Karpas-422 (cell line): ENCODE results near the gene TNFRSF8. TPM values are rescaled to one million over a fixed set of nuclear protein-coding genes. Genes with fewer than 3 reads are reported as not detected.

ENCODE experiments used
- DNase-seq: peaks from one replicate; pipeline ENCODE4 v3.0.0-alpha.2; 2015
- H2AFZ ChIP-seq: fragments of 200-600 bp; sonication (generic); 2 replicates; pipeline ENCODE4 v1.6.1; 2014; ENCODE audit warnings: antibody characterized with exemption, low read length, mixed read lengths
- H3K27ac ChIP-seq: fragments of 200-600 bp; sonication (generic); 2 replicates; pipeline ENCODE4 v1.5.1; 2014; ENCODE audit warnings: mild to moderate bottlenecking, low read length, moderate library complexity
- H3K27me3 ChIP-seq: fragments of 200-600 bp; sonication (generic); 2 replicates; pipeline ENCODE4 v1.6.1; 2014; ENCODE audit warnings: low read length, mixed read lengths
- H3K36me3 ChIP-seq: fragments of 200-600 bp; sonication (generic); 2 replicates; pipeline ENCODE4 v1.6.1; 2014; ENCODE audit warnings: low read length, mixed read lengths; ENCODE audit not compliant: insufficient read depth
- H3K4me1 ChIP-seq: fragments of 200-600 bp; sonication (generic); 2 replicates; pipeline ENCODE4 v1.6.1; 2014; ENCODE audit warnings: mild to moderate bottlenecking, low read length, mixed read lengths
- H3K4me2 ChIP-seq: fragments of 200-600 bp; sonication (generic); 2 replicates; pipeline ENCODE4 v1.6.1; 2014; ENCODE audit warnings: low read length, low read depth, mild to moderate bottlenecking; ENCODE audit not compliant: poor library complexity, severe bottlenecking
- H3K4me3 ChIP-seq: fragments of 200-600 bp; sonication (generic); 2 replicates; pipeline ENCODE4 v1.5.1; 2014; ENCODE audit warnings: mild to moderate bottlenecking, antibody characterized with exemption, low read length, mixed read lengths
- H3K79me2 ChIP-seq: fragments of 200-600 bp; sonication (generic); 2 replicates; pipeline ENCODE4 v1.6.1; 2014; ENCODE audit warnings: mild to moderate bottlenecking, low read length, mixed read lengths
- H3K9ac ChIP-seq: fragments of 200-600 bp; sonication (generic); 2 replicates; pipeline ENCODE4 v1.6.0; 2014; ENCODE audit warnings: low read length
- H3K9me2 ChIP-seq: fragments of 200-600 bp; sonication (generic), shearing (Covaris generic); replicated peaks from 2 replicates; pipeline ENCODE4 v1.6.0; 2014; ENCODE audit warnings: mild to moderate bottlenecking, low read length, moderate library complexity; ENCODE audit not compliant: insufficient read depth
- H3K9me3 ChIP-seq: fragments of 300-700, 200-600 bp; sonication (generic); 2 replicates; pipeline ENCODE4 v1.6.1; 2014; ENCODE audit warnings: low read length, mixed read lengths
- H4K20me1 ChIP-seq: fragments of 200-600 bp; sonication (generic); 2 replicates; pipeline ENCODE4 v1.6.1; 2014; ENCODE audit warnings: mild to moderate bottlenecking, antibody characterized with exemption, low read length, low read depth; ENCODE audit not compliant: insufficient read depth
- total RNA-seq: library from RNA; depleted of rRNA; stranded (reverse); fragments of >200 nt; shearing (Covaris generic); gene quantifications from 2 replicates; pipeline ENCODE4 v1.2.3, GENCODE V29; 2014; ENCODE audit warnings: low replicate concordance

Gene TNFRSF8
- total RNA-seq, 1 experiment from 2014 or later: not detected

DNA sequence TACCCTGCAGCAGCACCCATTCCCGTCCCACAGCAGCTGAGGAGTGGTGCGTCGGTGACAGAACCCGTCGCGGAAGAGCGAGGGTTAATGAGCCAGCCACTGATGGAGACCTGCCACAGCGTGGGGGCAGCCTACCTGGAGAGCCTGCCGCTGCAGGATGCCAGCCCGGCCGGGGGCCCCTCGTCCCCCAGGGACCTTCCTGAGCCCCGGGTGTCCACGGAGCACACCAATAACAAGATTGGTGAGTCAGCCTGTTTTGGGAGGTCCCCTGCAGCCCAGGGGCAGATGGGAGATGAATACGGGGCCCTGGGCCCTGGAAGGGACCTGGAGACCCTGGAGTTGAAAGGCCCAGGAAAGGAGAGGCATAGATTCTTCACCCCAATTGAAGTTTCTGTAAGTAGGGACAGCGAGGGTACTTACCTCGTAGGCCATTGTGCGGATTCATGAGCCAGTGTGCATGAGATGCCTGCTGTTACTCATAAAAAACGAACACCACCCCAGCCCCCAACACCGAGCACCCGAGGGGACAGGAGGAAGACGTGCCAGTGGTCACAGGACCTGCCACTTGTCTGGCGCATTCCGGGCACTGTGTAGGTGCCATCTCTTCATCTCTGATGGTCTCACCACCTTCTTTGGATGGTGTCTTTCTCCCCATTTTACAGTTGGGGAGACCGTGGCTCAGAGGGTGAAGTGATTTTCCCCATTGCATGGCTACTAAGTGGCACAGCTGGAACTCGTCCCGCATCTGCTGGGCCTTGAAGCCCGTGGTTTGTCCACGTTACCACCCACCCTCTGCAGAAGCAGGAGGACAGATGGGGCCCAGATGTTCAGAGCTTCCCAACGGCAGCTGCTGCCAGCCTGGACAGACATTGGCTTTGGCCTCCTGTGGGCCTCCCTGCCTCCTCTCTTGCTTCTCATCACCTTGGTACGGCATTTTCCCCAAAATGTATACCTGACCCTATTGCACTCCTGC lies 75.4 kb downstream of the TNFRSF8 start:
- Histone ChIP-seq H3K27ac (no peak overlapping the region), H3K4me1 (no peaks in the 10 kb centered on the region), H3K79me2 (no peaks in the 10 kb centered on the region), H3K36me3 (no peaks in the 10 kb centered on the region), H3K9me2 (no peaks in the 10 kb centered on the region), H3K9ac (no peak overlapping the region), H3K27me3 (no peaks in the 10 kb centered on the region), H2AFZ (no peak overlapping the region), H3K4me3 (no peak overlapping the region), H4K20me1 (peaks cover 6% of the 10 kb centered on the region; the same call in 1 of the 2 replicates), H3K9me3 (no peaks in the 10 kb centered on the region), H3K4me2 (no peak overlapping the region)
- no peak for DNase-seq

GRCh38 chr1:12140016-12140415 lies 76.9 kb downstream of the TNFRSF8 start:
- Histone ChIP-seq H3K4me3 (no peak overlapping the region), H4K20me1 (peaks cover 8% of the 10 kb centered on the region; the same call in 1 of the 2 replicates), H3K4me1 (no peaks in the 10 kb centered on the region), H2AFZ (no peak overlapping the region), H3K9ac (no peak overlapping the region), H3K4me2 (no peak overlapping the region), H3K27ac (no peak overlapping the region), H3K36me3 (no peaks in the 10 kb centered on the region), H3K9me3 (no peaks in the 10 kb centered on the region), H3K9me2 (no peaks in the 10 kb centered on the region), H3K79me2 (no peaks in the 10 kb centered on the region), H3K27me3 (no peaks in the 10 kb centered on the region)
- DNase-seq: no peak

DNA sequence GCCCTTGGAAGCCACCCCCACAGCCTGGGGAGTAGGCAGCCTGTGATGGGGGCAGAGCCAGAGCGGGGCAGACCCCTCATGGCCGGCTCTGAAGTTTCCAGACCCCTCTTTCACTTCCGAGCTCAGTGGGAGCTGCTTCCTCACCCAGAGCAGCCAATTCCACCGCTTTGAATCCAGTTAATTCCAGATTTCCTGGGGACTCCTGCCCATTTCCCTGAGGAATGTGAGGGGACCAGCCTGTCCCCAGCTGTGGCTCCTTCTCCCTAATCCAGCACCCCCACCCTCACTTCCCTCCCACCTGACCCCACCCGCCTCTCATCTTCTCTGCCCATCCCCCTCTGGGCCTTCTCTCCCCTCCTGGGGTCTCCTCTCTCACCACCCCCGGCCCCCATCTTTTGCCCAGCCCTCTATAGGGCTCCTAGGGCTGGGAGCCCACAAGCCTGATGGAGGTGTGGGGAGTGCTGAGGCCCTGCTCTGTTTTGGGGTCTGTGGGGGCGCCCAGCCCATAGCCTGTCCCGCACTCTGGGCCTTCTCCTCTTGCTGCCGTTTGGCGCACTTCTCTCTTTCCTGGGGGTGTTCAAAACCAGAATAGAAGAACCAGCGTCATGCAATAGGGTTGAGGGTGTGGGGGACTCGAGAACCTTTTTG lies 77.5 kb downstream of the TNFRSF8 start:
- H3K27ac ChIP-seq: no peak overlapping the region
- no peak overlapping the region for H3K4me3 ChIP-seq
- no peak for DNase-seq
- no peaks in the 10 kb centered on the region for H3K36me3 ChIP-seq
- no peaks in the 10 kb centered on the region for H3K4me1 ChIP-seq
- H3K9me3 ChIP-seq: no peaks in the 10 kb centered on the region
- H4K20me1 ChIP-seq: peaks cover 13% of the 10 kb centered on the region; the same call in 1 of the 2 replicates
- no peaks in the 10 kb centered on the region for H3K9me2 ChIP-seq
- no peak overlapping the region for H3K9ac ChIP-seq
- no peaks in the 10 kb centered on the region for H3K27me3 ChIP-seq
- no peak overlapping the region for H3K4me2 ChIP-seq
- H3K79me2 ChIP-seq: no peaks in the 10 kb centered on the region
- H2AFZ ChIP-seq: no peak overlapping the region

- no peaks in the 10 kb centered on the region for H3K9me2 ChIP-seq
- H3K79me2 ChIP-seq: no peaks in the 10 kb centered on the region
- H4K20me1 ChIP-seq: peaks cover 13% of the 10 kb centered on the region; the same call in 1 of the 2 replicates
- H3K27me3 ChIP-seq: no peaks in the 10 kb centered on the region
- no peaks in the 10 kb centered on the region for H3K9me3 ChIP-seq
- no peak overlapping the region for H3K4me2 ChIP-seq
- no peaks in the 10 kb centered on the region for H3K4me1 ChIP-seq
- H3K4me3 ChIP-seq: no peak overlapping the region
- H2AFZ ChIP-seq: no peak overlapping the region
- H3K9ac ChIP-seq: no peak overlapping the region
- DNase-seq: no peak
- no peak overlapping the region for H3K27ac ChIP-seq
- no peaks in the 10 kb centered on the region for H3K36me3 ChIP-seq
These were observed 78.2 kb downstream of the TNFRSF8 start for GRCh38 chr1:12141163-12141850.

- H4K20me1 ChIP-seq: peaks cover 13% of the 10 kb centered on the region; the same call in 1 of the 2 replicates
- no peak overlapping the region for H3K27ac ChIP-seq
- no peaks in the 10 kb centered on the region for H3K9me2 ChIP-seq
- no peaks in the 10 kb centered on the region for H3K27me3 ChIP-seq
- no peak overlapping the region for H2AFZ ChIP-seq
- no peaks in the 10 kb centered on the region for H3K36me3 ChIP-seq
- H3K9me3 ChIP-seq: no peaks in the 10 kb centered on the region
- H3K4me1 ChIP-seq: no peaks in the 10 kb centered on the region
- no peak overlapping the region for H3K9ac ChIP-seq
- H3K4me3 ChIP-seq: no peak overlapping the region
- DNase-seq: no peak
- H3K79me2 ChIP-seq: no peaks in the 10 kb centered on the region
- no peak overlapping the region for H3K4me2 ChIP-seq
These were observed 79.2 kb downstream of the TNFRSF8 start for GRCh38 chr1:12142141-12142823.

GRCh38 chr1:12142891-12143630 lies 80.0 kb downstream of the TNFRSF8 start:
- Histone ChIP-seq H3K4me2 (no peak overlapping the region), H3K27ac (no peak overlapping the region), H4K20me1 (peaks cover 13% of the 10 kb centered on the region; the same call in 1 of the 2 replicates), H3K9me3 (no peaks in the 10 kb centered on the region), H3K79me2 (no peaks in the 10 kb centered on the region), H3K4me3 (no peak overlapping the region), H3K9me2 (no peaks in the 10 kb centered on the region), H2AFZ (no peak overlapping the region), H3K4me1 (no peaks in the 10 kb centered on the region), H3K27me3 (no peaks in the 10 kb centered on the region), H3K36me3 (no peaks in the 10 kb centered on the region), H3K9ac (no peak overlapping the region)
- no peak for DNase-seq

DNA sequence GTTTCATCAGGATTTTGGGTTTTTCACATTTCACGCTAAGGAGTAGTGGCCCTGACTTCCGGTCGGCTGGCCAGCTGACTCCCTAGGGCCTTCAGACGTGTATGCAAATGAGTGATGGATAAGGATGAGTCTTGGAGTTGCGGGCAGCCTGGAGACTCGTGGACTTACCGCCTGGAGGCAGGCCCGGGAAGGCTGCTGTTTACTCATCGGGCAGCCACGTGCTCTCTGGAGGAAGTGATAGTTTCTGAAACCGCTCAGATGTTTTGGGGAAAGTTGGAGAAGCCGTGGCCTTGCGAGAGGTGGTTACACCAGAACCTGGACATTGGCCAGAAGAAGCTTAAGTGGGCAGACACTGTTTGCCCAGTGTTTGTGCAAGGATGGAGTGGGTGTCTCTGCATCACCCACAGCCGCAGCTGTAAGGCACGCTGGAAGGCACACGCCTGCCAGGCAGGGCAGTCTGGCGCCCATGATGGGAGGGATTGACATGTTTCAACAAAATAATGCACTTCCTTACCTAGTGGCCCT lies 80.6 kb downstream of the TNFRSF8 start:
- no peaks in the 10 kb centered on the region for H3K9me2 ChIP-seq
- no peak overlapping the region for H3K27ac ChIP-seq
- no peaks in the 10 kb centered on the region for H3K4me1 ChIP-seq
- H3K27me3 ChIP-seq: no peaks in the 10 kb centered on the region
- H4K20me1 ChIP-seq: peaks cover 13% of the 10 kb centered on the region; the same call in 1 of the 2 replicates
- no peak for DNase-seq
- H3K79me2 ChIP-seq: no peaks in the 10 kb centered on the region
- no peak overlapping the region for H3K9ac ChIP-seq
- H3K36me3 ChIP-seq: no peaks in the 10 kb centered on the region
- no peak overlapping the region for H3K4me2 ChIP-seq
- no peaks in the 10 kb centered on the region for H3K9me3 ChIP-seq
- H3K4me3 ChIP-seq: no peak overlapping the region
- H2AFZ ChIP-seq: no peak overlapping the region
